GM18861 (cell line): ENCODE measurements around the gene CDC42.

Source experiments
- ATAC-seq: cut with Tn5 transposase; IDR thresholded peaks from one replicate; pipeline ENCODE4 v1.9.1; 2021; ENCODE audit not compliant: unreplicated experiment

The CDC42 gene

DNA sequence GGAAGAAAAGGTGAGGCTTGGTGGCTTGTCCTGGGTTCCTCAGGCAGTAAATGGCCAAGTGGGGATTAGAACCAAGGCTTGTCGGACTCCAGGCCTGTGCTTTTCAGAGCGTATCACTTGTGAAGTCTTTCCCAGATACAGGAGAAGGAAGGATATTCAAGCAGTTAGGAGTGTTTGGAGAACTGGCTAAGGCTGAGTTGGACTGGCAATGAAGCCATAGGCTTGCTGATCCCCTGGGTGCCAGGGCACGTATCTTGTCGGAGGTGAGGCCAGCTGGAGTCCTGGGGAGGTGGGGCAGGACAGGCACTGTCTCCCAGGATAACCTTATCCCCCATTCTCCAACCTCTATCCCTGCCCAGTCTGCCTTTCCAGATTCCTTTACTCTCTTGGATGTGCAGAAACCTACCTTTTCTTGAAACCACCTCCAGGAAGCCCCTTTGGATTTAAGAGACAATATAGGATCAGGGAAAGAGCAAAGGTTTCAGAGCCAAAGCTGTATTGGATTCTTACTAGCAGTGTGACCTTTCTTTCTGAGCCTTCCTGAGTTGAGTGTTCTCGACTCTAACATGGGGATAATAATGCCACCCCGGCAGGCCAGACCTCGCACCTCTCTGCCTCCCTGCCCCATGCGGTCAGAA lies 72.2 kb downstream of the CDC42 start:
- ATAC-seq: no peak

- no peak for ATAC-seq
Measured at GRCh38 chr1:22126531-22126930, 74.0 kb downstream of the CDC42 start.

- ATAC-seq: no peak
Measured at GRCh38 chr1:22127248-22127647, 74.7 kb downstream of the CDC42 start.

- no peak for ATAC-seq
Measured at GRCh38 chr1:22127731-22128130, 75.2 kb downstream of the CDC42 start.

- ATAC-seq: no peak
Measured at GRCh38 chr1:22128392-22128791, 75.9 kb downstream of the CDC42 start.

- no peak for ATAC-seq
Measured at GRCh38 chr1:22129501-22130117, 77.1 kb downstream of the CDC42 start.

DNA sequence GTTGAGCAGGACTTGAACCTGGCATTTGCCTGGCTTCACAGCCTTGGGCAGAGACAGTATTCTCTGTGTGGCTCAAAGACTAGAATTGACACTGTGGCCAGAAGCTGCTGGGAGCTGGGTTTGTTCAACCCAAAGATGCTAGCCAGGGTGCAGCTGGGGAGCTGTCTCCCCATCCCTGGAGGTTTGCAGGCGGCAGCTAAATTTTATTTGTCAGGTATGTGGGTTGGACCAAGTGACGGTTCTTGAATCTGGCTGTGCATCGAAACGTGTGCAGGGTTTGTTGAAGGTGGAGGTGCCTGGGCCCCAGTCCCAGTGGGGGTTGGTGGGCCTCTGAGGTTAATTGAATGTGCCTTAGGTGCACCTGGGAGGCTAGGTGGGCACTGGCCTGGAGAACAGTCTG lies 78.6 kb downstream of the CDC42 start:
- no peak for ATAC-seq

DNA sequence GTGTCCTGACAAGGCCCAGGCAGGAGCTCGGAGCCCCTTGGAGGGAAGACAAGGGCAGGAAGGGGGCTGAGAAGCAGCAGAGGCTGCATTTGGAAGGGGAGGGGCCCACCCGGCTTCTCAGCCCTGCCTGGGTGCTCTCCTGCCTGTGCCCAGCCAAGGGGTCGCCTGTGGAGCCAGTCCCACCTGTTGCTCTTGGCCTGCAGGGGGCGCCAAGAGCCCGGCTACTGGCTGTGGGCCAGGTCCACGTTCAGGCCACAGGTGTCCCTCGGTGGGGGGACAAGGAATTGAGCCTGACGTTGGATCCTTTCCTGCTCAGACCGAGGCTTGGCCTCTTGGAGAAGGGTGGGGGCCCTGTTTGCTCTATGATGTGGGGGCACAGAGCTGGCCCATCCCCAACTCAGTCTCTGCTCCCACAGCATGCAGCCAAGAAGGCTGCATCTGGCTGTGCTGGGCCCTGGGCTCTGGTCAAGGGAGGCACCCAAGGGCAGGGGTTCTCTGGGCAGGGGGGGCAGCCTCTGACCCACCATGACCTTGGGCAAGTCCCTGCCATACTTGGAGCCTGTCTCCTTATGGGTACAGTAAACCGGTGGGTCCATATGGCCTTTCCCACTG lies 79.5 kb downstream of the CDC42 start:
- no peak for ATAC-seq

DNA sequence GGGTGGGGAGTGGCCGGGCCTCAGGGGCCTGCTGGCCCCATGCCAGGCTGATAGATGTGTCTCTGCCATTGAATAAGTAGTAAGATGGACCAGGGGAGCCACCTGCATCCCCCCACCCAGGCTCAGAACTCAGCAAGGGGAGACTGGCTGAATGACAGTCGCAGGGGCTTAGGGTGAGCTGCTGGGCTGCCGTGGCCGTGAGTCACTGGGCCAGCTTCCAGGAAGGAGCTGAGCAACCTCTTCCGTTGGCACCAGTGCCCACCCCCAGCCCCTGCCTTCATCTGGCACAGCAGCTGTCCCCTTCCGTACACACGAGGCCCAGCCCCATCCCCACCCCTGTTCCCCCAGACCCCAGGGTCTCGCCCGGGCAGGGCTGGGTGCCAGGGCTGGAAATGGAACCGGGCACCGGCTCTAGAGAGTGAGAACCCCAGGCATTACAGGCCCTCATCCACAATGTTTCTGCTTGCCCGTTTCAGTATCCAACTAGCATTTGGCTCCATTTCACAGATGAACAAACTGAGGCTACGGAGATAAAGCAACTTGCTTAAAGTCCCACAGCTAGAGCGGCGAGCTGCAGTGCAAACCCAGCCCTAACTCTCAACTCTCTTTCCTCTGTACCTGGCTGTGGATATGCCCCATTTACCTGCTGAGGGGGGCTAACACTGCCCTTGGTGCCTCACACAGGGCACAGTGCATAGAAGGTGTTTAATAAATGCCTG lies 80.2 kb downstream of the CDC42 start:
- ATAC-seq: no peak

DNA sequence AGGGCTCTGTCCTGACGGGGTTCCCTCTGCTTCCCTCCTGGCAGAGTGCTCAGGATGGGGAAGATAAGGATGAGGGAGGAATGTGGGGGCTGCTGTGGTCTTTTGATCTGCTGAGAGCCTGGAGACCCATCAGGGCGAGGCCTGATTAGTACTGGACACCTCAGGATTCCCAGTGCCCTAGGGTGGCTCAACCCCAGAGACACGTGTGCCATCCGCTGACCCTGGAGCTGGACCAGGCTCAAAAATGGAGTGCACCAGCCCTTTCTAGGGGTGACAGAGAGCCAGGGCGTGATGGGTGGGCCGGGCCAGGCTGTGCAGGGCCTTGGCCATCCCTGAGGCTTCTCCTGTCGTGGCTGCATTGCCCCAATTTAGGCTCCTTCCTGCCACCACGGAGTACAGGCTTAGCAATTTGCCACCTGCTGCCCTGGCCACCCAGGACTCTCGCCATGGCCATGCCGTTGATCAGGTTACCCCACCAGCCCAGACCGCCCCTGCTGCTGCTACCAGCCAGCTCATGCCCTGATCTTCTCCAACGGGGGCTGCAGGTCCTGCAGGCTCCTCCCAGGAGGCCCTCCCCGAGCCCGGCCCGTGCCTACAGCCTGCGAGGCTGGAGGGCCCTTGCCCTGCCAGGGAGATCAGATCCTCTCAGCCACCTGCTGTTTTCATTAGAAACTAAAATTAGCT lies 80.9 kb downstream of the CDC42 start:
- ATAC-seq: no peak

GRCh38 chr1:22133931-22134324 lies 81.4 kb downstream of the CDC42 start:
- no peak for ATAC-seq

- no peak for ATAC-seq
Measured at GRCh38 chr1:22137004-22137720, 84.7 kb downstream of the CDC42 start.

- no peak for ATAC-seq
Measured at GRCh38 chr1:22139066-22139594, 86.6 kb downstream of the CDC42 start.

DNA sequence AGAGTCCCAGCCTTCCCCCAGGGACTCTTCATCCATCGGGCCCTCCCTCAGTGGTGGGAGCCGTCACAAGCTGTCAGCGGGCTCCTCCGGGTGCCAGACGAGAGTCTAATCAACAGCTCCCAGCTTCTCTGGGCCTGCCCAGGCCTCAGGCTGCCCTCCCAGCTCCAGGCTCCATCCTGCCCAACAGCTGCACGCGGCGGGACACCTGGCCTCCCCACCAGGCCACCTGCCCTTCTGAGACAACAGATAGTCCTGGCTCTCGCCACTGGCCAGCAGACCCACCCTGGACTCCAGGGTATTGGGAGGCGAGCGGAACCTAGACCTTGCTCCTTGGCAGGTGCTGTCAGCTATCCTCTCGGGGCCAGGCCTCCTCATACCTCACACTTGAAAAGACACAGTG lies 87.3 kb downstream of the CDC42 start:
- ATAC-seq: no peak
